IMR-90 (cell line): ENCODE results near the gene CMTM6.

ENCODE experiments used
- CTCF ChIP-seq: conservative IDR thresholded peaks from 2 replicates; pipeline ENCODE4 v1.5.1; 2012; ENCODE audit warnings: mild to moderate bottlenecking, low read depth, low read length, improper control_type of control experiment
- POLR2A ChIP-seq: IDR thresholded peaks from 2 replicates; pipeline ENCODE4 v1.6.1; 2012; ENCODE audit warnings: mild to moderate bottlenecking, low read depth, low read length
- RFX5 ChIP-seq: IDR thresholded peaks from 2 replicates; pipeline ENCODE4 v1.8.0; 2012; ENCODE audit warnings: low read depth, mild to moderate bottlenecking, low read length, moderate library complexity

- no peak for TF ChIP-seq CTCF
- TF ChIP-seq POLR2A, result no peak
- TF ChIP-seq RFX5, result no peak
Observed at GRCh38 chr3:32531010-32531647, 28.5 kb upstream of the CMTM6 start.
